22Rv1 (cell line): Measurements from ENCODE around the gene BRI3BP.

Experiments
- CTCF ChIP-seq: fragments of 450-650 bp; IDR thresholded peaks from 2 replicates; pipeline ENCODE4 v1.5.1; 2017; ENCODE audit warnings: mild to moderate bottlenecking
- ZFX ChIP-seq: fragments of 450-650 bp; IDR thresholded peaks from 2 replicates; pipeline ENCODE4 v1.6.1; 2017; ENCODE audit warnings: antibody characterized with exemption, borderline replicate concordance

- TF ChIP-seq CTCF (no peak), ZFX (no peak)
Observed at GRCh38 chr12:124952801-124953200, 40.6 kb upstream of the BRI3BP start.
